HFFc6 (cell line): ENCODE data around the gene CYP27C1. TPM values are rescaled to one million over a fixed set of nuclear protein-coding genes. Genes with fewer than 3 reads are reported as not detected.
"Not testable (repeated sequence)": the region's sequence is repeated elsewhere in the genome, so short reads cannot be mapped to it uniquely, and the experiment has no call there.

ENCODE experiments used
- DNase-seq: peaks from one replicate; pipeline ENCODE4 v3.0.0-alpha.2; 2018
- H3K27ac Mint-ChIP-seq: 2 replicates; pipeline ENCODE4 v1.8.0; 2020; ENCODE audit warnings: mild to moderate bottlenecking, mixed read lengths
- H3K27me3 Mint-ChIP-seq: 2 replicates; pipeline ENCODE4 v1.8.0; 2021; ENCODE audit warnings: mild to moderate bottlenecking, moderate library complexity, mixed read lengths; ENCODE audit not compliant: insufficient read depth
- H3K36me3 Mint-ChIP-seq: 2 replicates; pipeline ENCODE4 v1.8.0; 2021; ENCODE audit warnings: low read depth, mixed read lengths
- H3K4me1 Mint-ChIP-seq: 2 replicates; pipeline ENCODE4 v1.8.0; 2020; ENCODE audit warnings: low read depth, mixed read lengths
- H3K4me3 Mint-ChIP-seq: 2 replicates; pipeline ENCODE4 v1.8.0; 2020; ENCODE audit warnings: mild to moderate bottlenecking, moderate library complexity, mixed read lengths
- H3K9me3 Mint-ChIP-seq: 2 replicates; pipeline ENCODE4 v1.8.0; 2020; ENCODE audit warnings: mild to moderate bottlenecking, mixed read lengths
- CTCF ChIP-seq: fragments of 200-600 bp; sonication (generic); IDR thresholded peaks from 2 replicates; pipeline ENCODE4 v1.5.0; 2021; ENCODE audit warnings: antibody characterized with exemption, mild to moderate bottlenecking
- total RNA-seq, 6 experiments: library from RNA; stranded (reverse); fragmentation: NEBNext Ultra II Directional; extraction: Animal tissue kit (Norgen Biotek cat#: 25700); gene quantifications; 2 replicates in 1 of 6; 3 replicates in 5 of 6; pipeline ENCODE4 v1.2.3, GENCODE V29; 2021

The CYP27C1 gene
- total RNA-seq, 6 experiments from 2014 or later: 0.09 to 0.17 (median 0.13) TPM

GRCh38 chr2:127227264-127227660 lies 7.2 kb upstream of the CYP27C1 start:
- not testable (repeated sequence) for DNase-seq, H3K36me3 Mint-ChIP-seq, H3K4me3 Mint-ChIP-seq, H3K9me3 Mint-ChIP-seq
- 0 out of 2 replicates have a peak, but pooled peaks have one; percentile 11 for TF ChIP-seq CTCF
- Mint-ChIP-seq H3K27me3 (peaks cover 12% of the 10 kb centered on the region), H3K27ac (peak overlapping the region; percentile 71), H3K4me1 (peaks cover 34% of the 10 kb centered on the region)

- DNase-seq: peak; percentile 93
- Mint-ChIP-seq H3K27ac (peak overlapping the region; percentile 71), H3K4me1 (peaks cover 34% of the 10 kb centered on the region), H3K27me3 (peaks cover 12% of the 10 kb centered on the region), H3K4me3 (peak overlapping the region; percentile 80), H3K36me3 (no peaks in the 10 kb centered on the region), H3K9me3 (no peaks in the 10 kb centered on the region)
- TF ChIP-seq CTCF: no peak
These were observed 6.6 kb upstream of the CYP27C1 start for GRCh38 chr2:127226520-127227263.

GRCh38 chr2:127226132-127226519 lies 6.0 kb upstream of the CYP27C1 start:
- H3K4me3 Mint-ChIP-seq: peak overlapping the region; percentile 80
- H3K4me1 Mint-ChIP-seq: peaks cover 34% of the 10 kb centered on the region

GRCh38 chr2:127225186-127225960 lies 5.3 kb upstream of the CYP27C1 start:
- Mint-ChIP-seq H3K27ac (peak overlapping the region; percentile 64), H3K4me3 (peak overlapping the region; percentile 80), H3K36me3 (no peaks in the 10 kb centered on the region)

More at GRCh38 chr2:127226132-127226519, 6.0 kb upstream of the CYP27C1 start:
- Mint-ChIP-seq H3K36me3 (no peaks in the 10 kb centered on the region), H3K27ac (peak overlapping the region; percentile 71), H3K27me3 (peaks cover 12% of the 10 kb centered on the region), H3K9me3 (no peaks in the 10 kb centered on the region)
- no peak for DNase-seq
- TF ChIP-seq CTCF: no peak

GRCh38 chr2:127224135-127224534 lies 4.0 kb upstream of the CYP27C1 start:
- not testable (repeated sequence) for H3K27ac Mint-ChIP-seq, H3K9me3 Mint-ChIP-seq, DNase-seq, H3K4me3 Mint-ChIP-seq, H3K36me3 Mint-ChIP-seq
- Mint-ChIP-seq H3K27me3 (peaks cover 12% of the 10 kb centered on the region), H3K4me1 (peaks cover 43% of the 10 kb centered on the region)

More at GRCh38 chr2:127225186-127225960, 5.3 kb upstream of the CYP27C1 start:
- DNase-seq: peak; percentile 47
- no peaks in the 10 kb centered on the region for H3K9me3 Mint-ChIP-seq
- H3K4me1 Mint-ChIP-seq: peaks cover 39% of the 10 kb centered on the region
- TF ChIP-seq CTCF: no peak
- H3K27me3 Mint-ChIP-seq: peaks cover 13% of the 10 kb centered on the region
